Measurements from ENCODE around the gene DSTN.

DNA sequence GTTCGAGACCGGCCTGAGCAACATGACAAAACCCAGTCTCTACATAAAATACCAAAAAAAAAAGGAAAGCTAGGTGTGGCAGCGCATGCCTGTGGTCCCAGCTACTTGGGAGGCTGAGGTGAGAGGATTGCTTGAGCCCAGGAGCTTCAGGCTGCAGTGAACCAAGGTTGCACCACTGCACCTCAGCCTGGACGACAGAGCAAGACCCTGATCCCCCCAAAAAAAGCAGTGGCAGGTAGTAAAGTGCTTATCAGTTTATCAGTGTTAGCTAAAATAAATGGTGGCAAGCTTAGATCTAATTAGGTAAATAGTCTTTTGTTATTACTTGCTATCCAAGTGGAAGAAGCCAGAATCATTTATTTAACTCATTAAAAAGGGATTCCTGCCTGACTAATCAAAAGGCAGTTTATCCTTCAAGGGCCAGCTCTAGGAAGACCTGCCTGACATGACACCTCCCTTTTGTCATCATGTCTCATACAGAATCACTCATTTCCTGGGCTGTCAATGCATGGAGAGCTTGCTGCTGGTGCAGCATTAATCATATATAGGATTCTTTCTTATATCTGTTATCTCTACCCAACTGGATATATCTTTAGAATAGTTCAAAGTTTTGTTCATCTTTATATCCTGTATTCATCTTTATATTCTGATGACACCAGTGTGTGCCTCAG is 9.6 kb downstream of the DSTN start:
- no peak for TF ChIP-seq POLR2A (IDR thresholded peaks at IDR 0.05; ENCODE audit: low read depth, low read length)
- no peak for TF ChIP-seq TAF1 (IDR thresholded peaks at IDR 0.05; ENCODE audit: borderline replicate concordance, low read depth, low read length)
- no peak for TF ChIP-seq POLR2AphosphoS5 (IDR thresholded peaks at IDR 0.05; ENCODE audit: low read depth, low read length)
